Left ventricle myocardium inferior (tissue), 1 donor: Measurements from ENCODE around the gene TSPAN15. TPM values are rescaled to one million over a fixed set of nuclear protein-coding genes. Genes with fewer than 3 reads are reported as not detected.

ENCODE experiments used
- DNase-seq: peaks from one replicate; pipeline ENCODE4 v3.0.0-alpha.2; 2020
- H3K27ac ChIP-seq: fragments of 200-600 bp; replicated peaks from 2 replicates; pipeline ENCODE4 v1.8.0; 2021
- H3K27me3 ChIP-seq: fragments of 200-600 bp; 2 replicates; pipeline ENCODE4 v1.8.0; 2021; ENCODE audit warnings: low read depth
- H3K36me3 ChIP-seq: fragments of 200-600 bp; 2 replicates; pipeline ENCODE4 v1.8.0; 2021
- H3K4me1 ChIP-seq: fragments of 200-600 bp; 2 replicates; pipeline ENCODE4 v1.8.0; 2021
- H3K4me3 ChIP-seq: fragments of 200-600 bp; 2 replicates; pipeline ENCODE4 v1.8.0; 2021; ENCODE audit warnings: mild to moderate bottlenecking, moderate library complexity
- H3K9me3 ChIP-seq: fragments of 200-600 bp; replicated peaks from 2 replicates; pipeline ENCODE4 v1.8.0; 2021
- CTCF ChIP-seq: fragments of 200-600 bp; IDR thresholded peaks from 2 replicates; pipeline ENCODE4 v1.8.0; 2021; ENCODE audit warnings: antibody characterized with exemption, mild to moderate bottlenecking, borderline replicate concordance
- intact Hi-C: fragments of 100-400 bp; cut with micrococcal nuclease; formaldehyde crosslinking; loops from one replicate; pipeline ENCODE4 v1.11.0; 2022
- total RNA-seq: library from RNA; stranded (reverse); fragmentation: NEBNext Ultra II Directional; extraction: Animal tissue kit (Norgen Biotek cat#: 25700); gene quantifications from one replicate; pipeline ENCODE4 v1.2.1, GENCODE V29; 2021
- donor health status: DM: no; HTN: yes; CAD: no; lungs with severe emphysema.

Gene TSPAN15
- total RNA-seq, 1 donor from 2014 or later, result 6.8 TPM

GRCh38 chr10:69538461-69538860 is 87.2 kb downstream of the TSPAN15 start:
- Histone ChIP-seq H3K36me3 (no peaks in the 10 kb centered on the region), H3K4me1 (no peaks in the 10 kb centered on the region), H3K27ac (no peak overlapping the region), H3K9me3 (peaks cover 23% of the 10 kb centered on the region), H3K4me3 (no peak overlapping the region), H3K27me3 (peaks cover 9% of the 10 kb centered on the region)
- TF ChIP-seq CTCF, result no peak
- no peak for DNase-seq
- intact Hi-C loops, result no loop called here

GRCh38 chr10:69541463-69541862 is 90.2 kb downstream of the TSPAN15 start:
- peaks cover 9% of the 10 kb centered on the region for H3K27me3 ChIP-seq
- DNase-seq, result no peak
- no peaks in the 10 kb centered on the region for H3K36me3 ChIP-seq
- no peak overlapping the region for H3K4me3 ChIP-seq
- H3K4me1 ChIP-seq, result no peaks in the 10 kb centered on the region
- H3K27ac ChIP-seq, result no peak overlapping the region
- intact Hi-C loops, result no loop called here
- peaks cover 12% of the 10 kb centered on the region for H3K9me3 ChIP-seq
- no peak for TF ChIP-seq CTCF

- H3K27me3 ChIP-seq, result peaks cover 34% of the 10 kb centered on the region
These were observed 98.7 kb downstream of the TSPAN15 start for GRCh38 chr10:69549959-69550358.

GRCh38 chr10:69552268-69552667 is 101.0 kb downstream of the TSPAN15 start:
- Histone ChIP-seq H3K4me3 (no peak overlapping the region), H3K27ac (no peak overlapping the region), H3K27me3 (peaks cover 50% of the 10 kb centered on the region), H3K36me3 (peaks cover 3% of the 10 kb centered on the region), H3K9me3 (peaks cover 36% of the 10 kb centered on the region), H3K4me1 (no peaks in the 10 kb centered on the region)
- DNase-seq, result no peak
- no peak for TF ChIP-seq CTCF
- intact Hi-C loops, result no loop called here

More at GRCh38 chr10:69549959-69550358, 98.7 kb downstream of the TSPAN15 start:
- intact Hi-C loops, result no loop called here
- no peak overlapping the region for H3K27ac ChIP-seq
- no peak for TF ChIP-seq CTCF
- no peak overlapping the region for H3K4me3 ChIP-seq
- H3K4me1 ChIP-seq, result no peaks in the 10 kb centered on the region
- no peak for DNase-seq
- peaks cover 36% of the 10 kb centered on the region for H3K9me3 ChIP-seq
- peaks cover 3% of the 10 kb centered on the region for H3K36me3 ChIP-seq

GRCh38 chr10:69553328-69553727 is 102.1 kb downstream of the TSPAN15 start:
- Histone ChIP-seq H3K27ac (no peak overlapping the region), H3K4me1 (no peaks in the 10 kb centered on the region), H3K27me3 (peaks cover 56% of the 10 kb centered on the region), H3K4me3 (no peak overlapping the region), H3K9me3 (peaks cover 30% of the 10 kb centered on the region), H3K36me3 (peaks cover 3% of the 10 kb centered on the region)
- TF ChIP-seq CTCF, result no peak
- DNase-seq, result no peak
- intact Hi-C loops, result no loop called here

GRCh38 chr10:69554611-69555010 is 103.3 kb downstream of the TSPAN15 start:
- H3K36me3 ChIP-seq, result no peaks in the 10 kb centered on the region
- peaks cover 19% of the 10 kb centered on the region for H3K9me3 ChIP-seq
- no peak overlapping the region for H3K4me3 ChIP-seq
- TF ChIP-seq CTCF, result no peak
- H3K4me1 ChIP-seq, result no peaks in the 10 kb centered on the region
- intact Hi-C loops, result no loop called here
- peaks cover 67% of the 10 kb centered on the region for H3K27me3 ChIP-seq
- no peak for DNase-seq
- no peak overlapping the region for H3K27ac ChIP-seq
